GM08714 (cell line): Measurements from ENCODE around the gene MTUS2.
"Not testable (repeated sequence)": the region's sequence is repeated elsewhere in the genome, so short reads cannot be mapped to it uniquely, and the experiment has no call there.

Experiments used
- H3K4me3 ChIP-seq: fragments of 200-500 bp; sonication (Bioruptor generic); 2 replicates; pipeline ENCODE4 v1.5.1; 2014; ENCODE audit warnings: mild to moderate bottlenecking, low read length, inconsistent platforms
- ZNF274 ChIP-seq: IDR thresholded peaks from 2 replicates; pipeline ENCODE4 v1.6.1; 2012; ENCODE audit warnings: mild to moderate bottlenecking, low read depth, low read length

Gene MTUS2

GRCh38 chr13:28958441-28958840 is 138.3 kb downstream of the MTUS2 start:
- no peak overlapping the region for H3K4me3 ChIP-seq
- no peak for TF ChIP-seq ZNF274

- no peak overlapping the region for H3K4me3 ChIP-seq
- no peak for TF ChIP-seq ZNF274
These were observed 143.9 kb downstream of the MTUS2 start for GRCh38 chr13:28964052-28964451.

DNA sequence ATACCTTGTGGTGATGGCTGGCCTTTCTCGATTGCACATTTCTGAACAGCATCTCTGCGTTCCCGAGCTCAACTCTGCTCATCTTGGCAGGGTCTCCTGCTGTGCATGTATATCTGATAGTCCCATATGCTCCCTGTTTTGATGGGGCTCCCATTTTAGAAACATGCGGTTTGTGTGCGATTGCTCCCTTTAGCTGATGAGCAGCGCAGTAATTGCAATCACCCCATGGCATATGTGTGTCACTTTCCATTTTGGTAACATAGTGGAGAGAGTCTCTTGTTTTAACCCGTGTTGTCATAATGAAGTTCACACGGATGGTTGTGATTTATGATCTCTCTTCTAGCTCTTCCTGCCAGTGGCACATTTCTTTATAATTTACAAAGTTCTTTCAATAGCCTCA is 144.7 kb downstream of the MTUS2 start:
- TF ChIP-seq ZNF274: no peak
- H3K4me3 ChIP-seq: no peak overlapping the region

GRCh38 chr13:28967029-28967915 is 147.1 kb downstream of the MTUS2 start:
- no peak overlapping the region for H3K4me3 ChIP-seq
- TF ChIP-seq ZNF274: no peak

GRCh38 chr13:28976195-28976594 is 156.1 kb downstream of the MTUS2 start:
- no peak overlapping the region for H3K4me3 ChIP-seq
- TF ChIP-seq ZNF274: no peak

- no peak overlapping the region for H3K4me3 ChIP-seq
- no peak for TF ChIP-seq ZNF274
These were observed 156.5 kb downstream of the MTUS2 start for GRCh38 chr13:28976636-28977035.

DNA sequence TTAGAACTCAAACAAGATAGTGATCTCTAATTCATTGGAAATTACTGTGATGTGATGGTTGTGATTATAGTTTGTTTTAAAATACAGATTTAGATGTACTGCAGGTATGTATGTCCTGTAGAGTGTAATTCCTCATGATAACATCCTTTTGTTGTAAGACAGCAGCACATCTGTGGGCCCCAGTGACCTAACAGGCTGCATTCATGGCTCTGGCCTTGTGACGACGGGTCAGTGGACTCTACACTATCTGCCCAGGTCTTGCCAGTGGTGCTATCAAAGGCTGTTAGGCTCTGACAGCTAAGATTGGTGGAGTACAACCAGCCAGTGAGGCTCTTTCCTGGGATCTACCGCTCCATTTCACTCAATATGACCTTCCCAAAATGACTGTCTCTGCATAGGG is 158.4 kb downstream of the MTUS2 start:
- TF ChIP-seq ZNF274: no peak
- no peak overlapping the region for H3K4me3 ChIP-seq

- TF ChIP-seq ZNF274: no peak
- H3K4me3 ChIP-seq: no peak overlapping the region
These were observed 161.4 kb downstream of the MTUS2 start for GRCh38 chr13:28981530-28981929.

- no peak for TF ChIP-seq ZNF274
- H3K4me3 ChIP-seq: no peak overlapping the region
These were observed 163.5 kb downstream of the MTUS2 start for GRCh38 chr13:28983641-28984040.

DNA sequence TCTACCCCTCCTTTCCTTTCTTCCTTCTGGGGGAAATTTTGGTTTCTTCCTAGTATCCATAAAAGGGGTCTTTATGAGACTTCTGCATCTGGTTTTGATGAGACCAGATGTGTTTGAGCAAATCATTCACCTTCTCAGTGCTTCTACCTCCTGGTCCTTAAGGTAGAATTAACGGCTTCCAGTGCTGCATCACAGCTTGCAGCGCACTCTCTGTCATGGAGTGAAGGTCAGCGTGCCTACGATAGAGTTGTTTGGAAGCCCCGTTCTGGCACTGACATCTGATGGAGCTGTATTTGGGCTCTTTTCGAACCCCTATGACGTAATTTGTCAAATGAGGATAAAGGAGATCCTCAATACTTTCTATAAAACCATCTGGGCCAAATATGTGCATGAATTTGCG is 164.2 kb downstream of the MTUS2 start:
- TF ChIP-seq ZNF274: no peak
- no peak overlapping the region for H3K4me3 ChIP-seq

GRCh38 chr13:28984825-28985224 is 164.7 kb downstream of the MTUS2 start:
- no peak overlapping the region for H3K4me3 ChIP-seq

GRCh38 chr13:28990378-28990777 is 170.2 kb downstream of the MTUS2 start:
- not testable (repeated sequence) for H3K4me3 ChIP-seq

More at GRCh38 chr13:28984825-28985224, 164.7 kb downstream of the MTUS2 start:
- no peak for TF ChIP-seq ZNF274

DNA sequence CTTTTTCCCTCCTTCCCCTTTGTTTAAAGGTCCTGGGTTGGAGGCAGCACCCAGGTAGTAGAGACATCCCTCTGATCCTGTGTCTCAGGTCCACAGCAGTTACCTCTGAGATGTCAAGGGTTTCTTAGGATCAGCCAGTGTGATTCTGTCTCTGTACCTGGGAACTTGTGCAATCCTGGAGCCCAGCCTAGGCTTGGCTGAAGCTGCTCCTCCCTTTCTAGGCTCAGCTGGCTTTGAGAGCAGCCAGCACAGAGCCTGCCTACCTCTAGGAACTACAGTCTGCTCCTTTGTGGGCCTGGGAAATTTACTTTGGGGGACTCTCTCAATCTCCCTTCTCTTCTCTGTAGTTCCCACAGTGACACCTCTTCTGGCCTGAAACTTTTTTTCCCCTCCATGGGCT is 171.6 kb downstream of the MTUS2 start:
- no peak overlapping the region for H3K4me3 ChIP-seq
- TF ChIP-seq ZNF274: no peak

DNA sequence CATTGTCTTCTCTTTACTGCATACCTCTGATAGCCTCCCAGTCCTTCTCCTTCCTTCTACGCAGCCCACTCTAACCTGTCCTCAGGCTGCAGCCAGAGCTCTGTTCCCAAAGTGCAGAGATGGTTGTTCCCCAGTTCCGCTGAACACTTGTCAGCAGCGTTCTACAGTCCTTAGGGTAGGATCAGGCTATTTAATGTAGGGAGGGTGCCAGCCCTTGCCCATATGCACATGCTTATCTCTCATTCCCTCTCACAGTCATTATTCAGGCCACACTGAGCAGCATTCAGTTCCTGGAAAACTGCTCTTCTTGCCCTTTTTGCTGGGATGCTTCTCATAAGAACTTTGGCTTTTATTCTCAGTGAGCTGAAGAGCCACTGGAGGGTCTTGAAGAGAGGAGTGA is 180.7 kb downstream of the MTUS2 start:
- H3K4me3 ChIP-seq: no peak overlapping the region
- TF ChIP-seq ZNF274: no peak

DNA sequence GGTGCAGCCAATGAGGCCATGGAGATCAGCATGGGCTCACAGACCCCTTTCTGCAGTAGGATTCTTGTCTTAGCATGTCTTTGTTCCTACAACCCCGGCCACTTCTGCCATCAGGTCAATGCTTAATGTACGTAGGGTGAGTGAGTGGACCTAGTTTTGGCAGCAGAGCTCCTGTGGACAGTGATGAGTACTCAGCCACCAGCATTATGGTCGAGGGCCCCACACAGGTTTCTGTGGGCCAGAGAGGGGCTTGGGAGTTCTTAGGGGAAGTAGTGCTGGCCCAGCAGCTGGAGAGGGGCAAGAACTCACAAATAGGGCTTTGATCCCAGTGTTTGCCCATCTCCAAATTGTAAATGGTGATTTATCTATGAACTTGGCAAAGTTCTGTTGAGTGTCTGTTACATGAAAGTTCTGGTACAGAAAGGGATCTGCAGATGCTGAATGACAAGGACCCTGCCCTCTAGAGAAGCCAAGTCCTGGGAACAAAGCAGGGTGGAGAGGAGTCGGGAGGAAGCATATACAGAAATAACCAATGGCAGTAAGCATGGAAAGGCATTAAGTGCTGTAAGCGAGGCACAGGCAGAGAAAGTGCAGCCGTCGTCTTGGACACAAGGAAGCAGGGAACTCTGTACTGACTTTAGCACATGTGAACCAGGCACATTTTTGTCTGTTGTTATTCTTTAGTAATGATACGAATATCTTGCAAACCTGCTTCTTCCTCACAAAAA is 185.1 kb downstream of the MTUS2 start:
- no peak overlapping the region for H3K4me3 ChIP-seq
- no peak for TF ChIP-seq ZNF274
